Fibroblast of mammary gland (primary cell): Measurements from ENCODE around the gene KLHL26.

Experiments used
- DNase-seq: peaks from one replicate; pipeline ENCODE4 v3.0.0-alpha.2; 2010; ENCODE audit warnings: low read depth
- H3K4me3 ChIP-seq: 2 replicates; pipeline ENCODE4 v1.5.1; 2011; ENCODE audit warnings: low read depth, mild to moderate bottlenecking, low read length, moderate library complexity; ENCODE audit not compliant: control insufficient read depth
- TF ChIP-seq, protein P1 (sequence below): conservative IDR thresholded peaks from 2 replicates; pipeline ENCODE4 v1.5.1; 2011; ENCODE audit warnings: low read depth, low read length, inconsistent platforms; ENCODE audit not compliant: control insufficient read depth, insufficient read depth

Gene KLHL26

DNA sequence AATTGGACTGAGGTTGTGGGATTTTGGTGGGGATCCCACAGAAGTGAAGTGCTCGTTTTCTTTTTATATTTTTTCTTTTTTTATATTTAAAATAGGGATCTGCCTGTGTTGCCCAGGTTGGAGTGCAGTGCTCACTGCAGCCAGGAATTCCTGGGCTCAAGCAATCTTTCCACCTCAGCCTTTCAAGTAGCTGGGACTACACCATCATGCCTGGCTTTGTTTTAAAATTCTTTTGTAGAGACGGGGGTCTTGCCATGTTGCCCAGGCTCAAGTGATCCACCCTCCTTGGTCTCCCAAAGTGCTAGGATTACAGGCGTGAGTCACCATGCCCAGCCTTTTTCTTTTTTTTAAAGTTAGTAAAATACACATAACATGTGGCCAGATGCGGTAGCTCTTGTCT lies 67.2 kb downstream of the KLHL26 start:
- TF ChIP-seq, protein P1, sequence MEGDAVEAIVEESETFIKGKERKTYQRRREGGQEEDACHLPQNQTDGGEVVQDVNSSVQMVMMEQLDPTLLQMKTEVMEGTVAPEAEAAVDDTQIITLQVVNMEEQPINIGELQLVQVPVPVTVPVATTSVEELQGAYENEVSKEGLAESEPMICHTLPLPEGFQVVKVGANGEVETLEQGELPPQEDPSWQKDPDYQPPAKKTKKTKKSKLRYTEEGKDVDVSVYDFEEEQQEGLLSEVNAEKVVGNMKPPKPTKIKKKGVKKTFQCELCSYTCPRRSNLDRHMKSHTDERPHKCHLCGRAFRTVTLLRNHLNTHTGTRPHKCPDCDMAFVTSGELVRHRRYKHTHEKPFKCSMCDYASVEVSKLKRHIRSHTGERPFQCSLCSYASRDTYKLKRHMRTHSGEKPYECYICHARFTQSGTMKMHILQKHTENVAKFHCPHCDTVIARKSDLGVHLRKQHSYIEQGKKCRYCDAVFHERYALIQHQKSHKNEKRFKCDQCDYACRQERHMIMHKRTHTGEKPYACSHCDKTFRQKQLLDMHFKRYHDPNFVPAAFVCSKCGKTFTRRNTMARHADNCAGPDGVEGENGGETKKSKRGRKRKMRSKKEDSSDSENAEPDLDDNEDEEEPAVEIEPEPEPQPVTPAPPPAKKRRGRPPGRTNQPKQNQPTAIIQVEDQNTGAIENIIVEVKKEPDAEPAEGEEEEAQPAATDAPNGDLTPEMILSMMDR: no peak
- no peak overlapping the region for H3K4me3 ChIP-seq
- DNase-seq: no peak

DNA sequence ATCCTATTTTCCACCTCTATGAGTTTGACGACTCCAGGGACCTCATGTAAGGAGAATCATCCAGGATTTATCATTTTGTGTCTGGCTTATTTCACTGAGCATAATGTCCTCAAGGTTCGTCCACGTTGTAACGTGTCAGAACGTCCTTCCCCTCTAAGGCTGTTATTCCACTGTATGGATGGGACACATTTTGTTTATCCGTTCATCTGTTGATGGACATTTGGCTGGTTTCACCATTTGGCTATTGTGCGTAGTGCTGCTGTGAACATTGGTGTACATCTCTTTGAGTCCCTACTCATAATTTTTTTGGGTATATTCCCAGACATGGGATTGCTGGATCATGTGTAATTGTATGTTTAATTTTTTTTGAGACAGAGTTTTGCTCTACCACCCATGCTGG lies 68.1 kb downstream of the KLHL26 start:
- TF ChIP-seq, protein P1: no peak

DNA sequence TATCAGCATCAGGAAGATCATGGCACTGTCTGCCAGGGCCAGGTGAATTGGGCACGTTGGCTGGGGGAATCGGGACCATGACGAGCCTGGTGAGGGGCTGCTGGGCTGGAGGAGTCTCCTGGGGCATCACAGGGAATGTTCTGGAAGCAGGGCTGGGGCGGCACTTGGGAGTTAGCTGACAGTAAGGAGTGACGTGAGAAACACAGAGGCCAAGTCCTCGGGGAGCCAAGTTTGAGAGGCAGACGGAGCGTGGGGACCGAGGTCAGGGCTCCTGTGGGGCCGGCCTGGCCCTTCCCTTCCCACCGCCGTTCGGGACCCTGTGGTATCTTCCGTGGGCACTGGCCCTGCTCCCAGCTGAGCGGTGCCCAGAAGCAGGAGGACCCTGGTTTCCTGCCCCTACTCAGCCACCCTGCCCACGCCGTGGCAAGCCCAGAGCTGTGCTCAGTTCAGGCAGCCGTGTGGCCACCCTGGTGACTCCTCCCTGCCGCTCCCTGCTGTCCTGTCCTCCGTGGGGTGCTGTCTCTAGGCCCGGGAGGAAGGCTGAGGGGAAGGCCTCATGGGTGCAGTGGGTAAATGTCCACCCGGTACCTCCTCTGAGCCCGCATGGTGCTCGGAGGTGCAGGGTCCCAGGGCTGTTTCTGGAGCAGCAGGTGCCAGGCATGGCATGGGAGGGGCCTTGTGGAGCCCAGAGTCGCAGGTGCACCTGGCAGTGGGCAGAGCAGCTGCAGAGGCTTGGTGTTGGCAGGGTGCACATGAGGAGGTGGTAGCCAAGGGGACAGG lies 71.8 kb downstream of the KLHL26 start:
- no peak for DNase-seq
- TF ChIP-seq, protein P1: no peak
- no peak overlapping the region for H3K4me3 ChIP-seq

More for the DNA sequence above, 68.1 kb downstream of the KLHL26 start:
- H3K4me3 ChIP-seq: no peak overlapping the region
- no peak for DNase-seq

DNA sequence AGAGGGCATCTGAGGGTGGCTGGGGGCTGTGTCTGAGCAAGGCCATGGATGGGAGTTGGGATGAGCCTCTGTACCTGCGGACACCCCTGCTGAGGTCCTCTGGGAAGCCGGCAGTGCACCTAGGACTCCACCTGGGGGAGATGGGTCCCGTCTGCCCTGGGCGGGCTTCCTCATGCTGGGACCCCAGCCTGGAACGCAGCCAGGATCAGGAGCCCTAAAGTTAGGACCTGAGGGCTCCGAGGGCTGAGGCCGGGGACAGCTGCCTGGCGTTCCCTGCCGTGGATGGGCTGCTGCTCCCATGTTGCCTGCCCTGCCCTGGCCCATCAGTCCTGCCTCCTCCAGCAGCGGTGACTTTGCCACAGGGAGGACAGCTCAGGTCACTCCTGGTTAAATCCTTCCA lies 72.7 kb downstream of the KLHL26 start:
- no peak for DNase-seq
- H3K4me3 ChIP-seq: no peak overlapping the region
- TF ChIP-seq, protein P1: no peak

DNA sequence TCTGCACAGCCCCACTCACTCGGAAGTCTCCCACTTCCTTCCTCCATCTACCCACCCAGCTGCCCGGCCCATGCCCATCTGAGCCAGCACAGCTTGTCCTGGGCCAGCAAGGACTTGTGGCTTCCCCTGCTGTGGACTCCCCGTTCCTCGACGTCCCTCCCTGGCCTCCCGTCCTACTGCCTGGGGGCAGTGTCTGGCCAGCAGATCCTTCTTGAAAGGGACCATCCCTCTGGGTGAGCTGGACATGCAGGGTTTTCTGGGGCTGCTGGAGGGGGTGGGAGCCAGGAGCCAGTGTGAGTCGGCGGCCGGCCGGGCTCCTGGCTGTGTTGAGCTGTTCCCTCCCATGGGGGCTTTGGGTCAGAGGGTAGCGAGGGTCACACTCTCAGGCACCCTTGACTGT lies 73.4 kb downstream of the KLHL26 start:
- DNase-seq: no peak
- TF ChIP-seq, protein P1: no peak
- H3K4me3 ChIP-seq: no peak overlapping the region

DNA sequence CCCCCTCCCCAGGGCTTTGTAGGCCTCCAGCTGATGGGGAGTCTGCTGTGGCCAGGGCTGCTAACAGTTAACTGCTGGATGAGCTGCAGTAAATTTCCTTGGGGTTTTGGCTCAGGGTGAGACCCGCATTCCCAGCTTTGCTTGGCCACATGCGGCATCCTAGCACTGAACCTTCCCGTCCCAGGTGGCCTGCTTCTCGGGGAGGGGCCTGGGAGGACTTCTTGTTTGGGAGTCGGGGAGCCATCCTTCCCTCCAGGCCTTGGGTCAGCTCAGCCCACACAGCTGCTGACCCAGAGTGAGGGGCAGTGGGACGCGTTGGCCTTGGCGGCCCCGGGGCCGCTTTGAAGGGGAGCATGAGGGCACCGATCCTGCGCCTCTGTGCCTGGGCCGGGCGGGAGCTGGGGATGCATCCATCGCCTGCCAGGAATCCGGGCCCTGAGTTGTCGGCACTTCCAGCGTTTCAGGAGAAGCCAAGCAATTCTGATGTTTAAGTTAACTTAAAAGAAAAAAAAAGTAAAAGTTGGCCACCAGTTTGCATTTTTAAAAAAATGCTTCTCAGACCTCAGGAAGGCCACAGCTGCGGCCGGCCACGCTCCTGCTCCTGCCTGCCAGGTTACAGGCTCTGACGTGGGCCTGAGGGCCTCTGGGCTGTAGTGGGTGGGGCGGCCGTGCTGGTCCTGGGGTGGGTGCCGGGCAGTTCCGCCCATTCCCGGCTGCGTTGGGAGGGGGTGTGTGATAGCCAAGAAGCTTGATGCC lies 74.3 kb downstream of the KLHL26 start:
- DNase-seq: peak; percentile 52
- no peak overlapping the region for H3K4me3 ChIP-seq
- TF ChIP-seq, protein P1: no peak
